Mucosa of stomach (tissue), 1 donor: ENCODE measurements around the gene MYL3.
A peak's percentile ranks its signal among the peaks of the same experiment; 100 is the strongest.

ENCODE experiments used
- H3K27me3 ChIP-seq: one replicate; pipeline ENCODE4 v1.7.0; 2013; ENCODE audit warnings: mild to moderate bottlenecking, low read length; ENCODE audit not compliant: control insufficient read depth, insufficient read depth
- H3K36me3 ChIP-seq: one replicate; pipeline ENCODE4 v1.7.0; 2013; ENCODE audit warnings: low read length; ENCODE audit not compliant: control insufficient read depth, insufficient read depth
- H3K4me1 ChIP-seq: one replicate; pipeline ENCODE4 v1.7.0; 2013; ENCODE audit warnings: mild to moderate bottlenecking, low read length; ENCODE audit not compliant: control insufficient read depth, insufficient read depth
- H3K4me3 ChIP-seq: one replicate; pipeline ENCODE4 v1.7.0; 2013; ENCODE audit warnings: low read length
- H3K9ac ChIP-seq: one replicate; pipeline ENCODE4 v1.7.0; 2013; ENCODE audit warnings: mild to moderate bottlenecking, low read length, moderate library complexity
- H3K9me3 ChIP-seq: one replicate; pipeline ENCODE4 v1.7.0; 2013; ENCODE audit warnings: mild to moderate bottlenecking, low read length, moderate library complexity; ENCODE audit not compliant: control insufficient read depth
- donor health status: Pancreatic carcinoma.

Gene MYL3

GRCh38 chr3:46897829-46898320, 34.6 kb upstream of the MYL3 start:
- no peaks in the 10 kb centered on the region for H3K36me3 ChIP-seq
- peaks cover under 1% of the 10 kb centered on the region for H3K4me1 ChIP-seq
- peaks cover 30% of the 10 kb centered on the region for H3K27me3 ChIP-seq
- no peak overlapping the region for H3K4me3 ChIP-seq
- H3K9me3 ChIP-seq: no peaks in the 10 kb centered on the region
- no peak overlapping the region for H3K9ac ChIP-seq

GRCh38 chr3:46897031-46897430, 33.8 kb upstream of the MYL3 start:
- no peak overlapping the region for H3K9ac ChIP-seq
- H3K4me1 ChIP-seq: peaks cover 6% of the 10 kb centered on the region
- no peaks in the 10 kb centered on the region for H3K36me3 ChIP-seq
- H3K9me3 ChIP-seq: no peaks in the 10 kb centered on the region
- no peak overlapping the region for H3K4me3 ChIP-seq
- peaks cover 38% of the 10 kb centered on the region for H3K27me3 ChIP-seq

GRCh38 chr3:46896386-46896785, 33.1 kb upstream of the MYL3 start:
- no peak overlapping the region for H3K4me3 ChIP-seq

GRCh38 chr3:46895761-46896160, 32.5 kb upstream of the MYL3 start:
- H3K9ac ChIP-seq: no peak overlapping the region
- H3K4me3 ChIP-seq: no peak overlapping the region
- H3K27me3 ChIP-seq: peaks cover 51% of the 10 kb centered on the region
- H3K36me3 ChIP-seq: no peaks in the 10 kb centered on the region
- no peaks in the 10 kb centered on the region for H3K9me3 ChIP-seq
- H3K4me1 ChIP-seq: peaks cover 11% of the 10 kb centered on the region

More at GRCh38 chr3:46896386-46896785, 33.1 kb upstream of the MYL3 start:
- H3K36me3 ChIP-seq: no peaks in the 10 kb centered on the region
- H3K4me1 ChIP-seq: peaks cover 11% of the 10 kb centered on the region
- H3K9ac ChIP-seq: no peak overlapping the region
- no peaks in the 10 kb centered on the region for H3K9me3 ChIP-seq
- H3K27me3 ChIP-seq: peaks cover 44% of the 10 kb centered on the region

- H3K36me3 ChIP-seq: no peaks in the 10 kb centered on the region
- H3K9me3 ChIP-seq: no peaks in the 10 kb centered on the region
- H3K9ac ChIP-seq: no peak overlapping the region
- H3K27me3 ChIP-seq: peaks cover 53% of the 10 kb centered on the region
- peaks cover 11% of the 10 kb centered on the region for H3K4me1 ChIP-seq
- no peak overlapping the region for H3K4me3 ChIP-seq
These were observed 32.0 kb upstream of the MYL3 start for GRCh38 chr3:46895204-46895660.

- Histone ChIP-seq H3K9me3 (no peaks in the 10 kb centered on the region), H3K9ac (no peak overlapping the region), H3K27me3 (peaks cover 50% of the 10 kb centered on the region), H3K36me3 (no peaks in the 10 kb centered on the region), H3K4me3 (no peak overlapping the region), H3K4me1 (peaks cover 11% of the 10 kb centered on the region)
These were observed 31.0 kb upstream of the MYL3 start for GRCh38 chr3:46894256-46894655.

GRCh38 chr3:46893763-46894162, 30.5 kb upstream of the MYL3 start:
- H3K36me3 ChIP-seq: no peaks in the 10 kb centered on the region
- H3K4me3 ChIP-seq: no peak overlapping the region
- no peak overlapping the region for H3K9ac ChIP-seq
- no peaks in the 10 kb centered on the region for H3K9me3 ChIP-seq
- H3K4me1 ChIP-seq: peaks cover 11% of the 10 kb centered on the region
- H3K27me3 ChIP-seq: peaks cover 45% of the 10 kb centered on the region

GRCh38 chr3:46893146-46893748, 30.0 kb upstream of the MYL3 start:
- no peak overlapping the region for H3K4me3 ChIP-seq
- H3K27me3 ChIP-seq: peaks cover 40% of the 10 kb centered on the region
- no peak overlapping the region for H3K9ac ChIP-seq
- H3K9me3 ChIP-seq: no peaks in the 10 kb centered on the region
- H3K4me1 ChIP-seq: peaks cover 11% of the 10 kb centered on the region
- no peaks in the 10 kb centered on the region for H3K36me3 ChIP-seq

GRCh38 chr3:46892285-46893145, 29.3 kb upstream of the MYL3 start:
- H3K4me3 ChIP-seq: peak overlapping the region; percentile 17
- H3K4me1 ChIP-seq: peaks cover 11% of the 10 kb centered on the region
- H3K9me3 ChIP-seq: no peaks in the 10 kb centered on the region
- no peaks in the 10 kb centered on the region for H3K36me3 ChIP-seq
- H3K9ac ChIP-seq: no peak overlapping the region
- H3K27me3 ChIP-seq: peaks cover 35% of the 10 kb centered on the region

- Histone ChIP-seq H3K4me3 (no peak overlapping the region), H3K36me3 (no peaks in the 10 kb centered on the region), H3K9me3 (no peaks in the 10 kb centered on the region), H3K4me1 (peaks cover 11% of the 10 kb centered on the region), H3K9ac (no peak overlapping the region), H3K27me3 (peaks cover 28% of the 10 kb centered on the region)
These were observed 27.9 kb upstream of the MYL3 start for GRCh38 chr3:46891132-46891531.

GRCh38 chr3:46890132-46890531, 26.9 kb upstream of the MYL3 start:
- no peaks in the 10 kb centered on the region for H3K36me3 ChIP-seq
- peaks cover 11% of the 10 kb centered on the region for H3K4me1 ChIP-seq
- H3K9me3 ChIP-seq: no peaks in the 10 kb centered on the region
- no peak overlapping the region for H3K9ac ChIP-seq
- no peak overlapping the region for H3K4me3 ChIP-seq
- H3K27me3 ChIP-seq: peaks cover 34% of the 10 kb centered on the region

- Histone ChIP-seq H3K9ac (no peak overlapping the region), H3K27me3 (peaks cover 39% of the 10 kb centered on the region), H3K4me3 (no peak overlapping the region), H3K4me1 (peaks cover 11% of the 10 kb centered on the region), H3K36me3 (no peaks in the 10 kb centered on the region), H3K9me3 (no peaks in the 10 kb centered on the region)
These were observed 26.3 kb upstream of the MYL3 start for GRCh38 chr3:46889381-46890110.
